ENCODE measurements around the gene DOCK2.

DOCK2 gene

DNA sequence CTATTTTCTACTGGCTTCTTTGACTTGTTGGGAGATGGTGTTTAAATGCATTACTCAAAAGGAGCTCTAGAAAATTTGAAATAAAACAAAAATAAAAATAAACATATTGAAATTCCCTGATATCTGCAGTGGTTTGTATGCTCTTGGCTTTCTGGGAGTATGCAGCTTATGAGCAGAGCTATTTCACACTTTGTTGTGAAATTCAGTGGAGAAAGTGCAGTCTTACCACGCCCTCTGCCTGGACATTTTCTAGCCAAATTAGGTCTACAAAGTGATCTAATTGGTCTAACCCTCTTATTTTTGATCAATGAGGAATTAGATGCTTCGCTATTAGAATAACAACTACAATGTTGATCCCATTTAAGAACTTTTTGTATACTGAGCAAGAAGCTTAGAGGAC lies 276.4 kb downstream of the DOCK2 start:
- no peak overlapping the region for H3K27ac ChIP-seq (ENCODE audit: low read depth in 2 of 2, low read length in 2 of 2)

DNA sequence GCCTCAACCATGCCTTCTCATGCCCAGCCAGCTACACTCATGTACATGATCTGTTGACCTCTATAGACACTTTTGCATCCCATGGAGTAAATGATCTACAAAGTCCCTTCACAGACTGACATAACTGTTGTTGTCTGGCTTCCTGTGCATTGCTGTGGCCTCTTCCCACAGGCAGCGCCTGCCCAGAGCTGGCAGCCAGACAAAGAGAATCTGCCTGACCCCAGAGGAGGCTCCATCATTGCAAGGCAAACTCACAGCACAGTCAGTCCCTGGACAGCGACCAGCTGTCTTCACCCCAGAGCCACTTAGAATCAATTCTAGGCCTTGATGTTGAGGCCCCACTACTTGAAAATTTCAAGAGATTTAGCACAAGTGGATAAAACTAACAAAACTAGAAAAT lies 277.7 kb downstream of the DOCK2 start:
- no peaks in the 10 kb centered on the region for H3K9me3 ChIP-seq (ENCODE audit: control insufficient read depth in 2 of 2, low read length in 2 of 2)
- H3K27ac ChIP-seq (ENCODE audit: low read depth in 2 of 2, low read length in 2 of 2): no peak overlapping the region
- no peak overlapping the region for H3K4me3 ChIP-seq (ENCODE audit: low read length in 2 of 2)

More for the DNA sequence above, 276.4 kb downstream of the DOCK2 start:
- no peak overlapping the region for H3K4me3 ChIP-seq (ENCODE audit: low read length in 2 of 2)
- H3K9me3 ChIP-seq (ENCODE audit: control insufficient read depth in 2 of 2, low read length in 2 of 2): no peaks in the 10 kb centered on the region
- H3K9ac ChIP-seq (ENCODE audit: low read depth in 1 of 2, low read length in 2 of 2): no peak overlapping the region
- no peaks in the 10 kb centered on the region for H3K27me3 ChIP-seq (ENCODE audit: control insufficient read depth in 2 of 2, insufficient read depth in 2 of 2, low read length in 2 of 2)
- H3K4me1 ChIP-seq (ENCODE audit: control insufficient read depth in 2 of 2, insufficient read depth in 2 of 2, low read length in 2 of 2): no peaks in the 10 kb centered on the region
- H3K36me3 ChIP-seq (ENCODE audit: control insufficient read depth in 2 of 2, insufficient read depth in 2 of 2, low read length in 2 of 2): no peaks in the 10 kb centered on the region

DNA sequence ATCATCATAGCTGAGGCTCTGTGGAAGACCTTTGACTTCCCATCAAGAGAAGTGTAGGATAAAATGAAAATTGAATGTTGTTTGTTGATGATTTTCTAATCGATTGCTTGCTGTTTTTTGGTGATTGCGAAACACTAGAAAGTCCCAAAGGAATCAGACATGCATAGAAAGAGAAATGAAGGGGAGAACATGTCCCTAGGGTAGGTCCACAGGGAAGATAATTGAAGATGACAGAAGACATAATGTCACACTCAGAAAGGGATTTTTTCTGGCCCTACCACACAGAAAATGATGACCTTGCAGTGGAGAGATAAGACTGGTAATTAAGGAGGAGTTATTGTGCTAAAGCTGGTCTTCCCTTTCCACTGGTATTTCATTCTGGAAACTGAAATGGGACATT lies 280.4 kb downstream of the DOCK2 start:
- H3K9ac ChIP-seq (ENCODE audit: low read depth in 1 of 2, low read length in 2 of 2): no peak overlapping the region
- no peaks in the 10 kb centered on the region for H3K36me3 ChIP-seq (ENCODE audit: control insufficient read depth in 2 of 2, insufficient read depth in 2 of 2, low read length in 2 of 2)
- H3K4me1 ChIP-seq (ENCODE audit: control insufficient read depth in 2 of 2, insufficient read depth in 2 of 2, low read length in 2 of 2): no peaks in the 10 kb centered on the region
- no peak overlapping the region for H3K4me3 ChIP-seq (ENCODE audit: low read length in 2 of 2)
- no peaks in the 10 kb centered on the region for H3K27me3 ChIP-seq (ENCODE audit: control insufficient read depth in 2 of 2, insufficient read depth in 2 of 2, low read length in 2 of 2)
- H3K9me3 ChIP-seq (ENCODE audit: control insufficient read depth in 2 of 2, low read length in 2 of 2): no peaks in the 10 kb centered on the region
- H3K27ac ChIP-seq (ENCODE audit: low read depth in 2 of 2, low read length in 2 of 2): no peak overlapping the region

More for the DNA sequence above, 277.7 kb downstream of the DOCK2 start:
- Histone ChIP-seq H3K4me1 (ENCODE audit: control insufficient read depth in 2 of 2, insufficient read depth in 2 of 2, low read length in 2 of 2) (no peaks in the 10 kb centered on the region), H3K9ac (ENCODE audit: low read depth in 1 of 2, low read length in 2 of 2) (no peak overlapping the region), H3K27me3 (ENCODE audit: control insufficient read depth in 2 of 2, insufficient read depth in 2 of 2, low read length in 2 of 2) (no peaks in the 10 kb centered on the region), H3K36me3 (ENCODE audit: control insufficient read depth in 2 of 2, insufficient read depth in 2 of 2, low read length in 2 of 2) (no peaks in the 10 kb centered on the region)

DNA sequence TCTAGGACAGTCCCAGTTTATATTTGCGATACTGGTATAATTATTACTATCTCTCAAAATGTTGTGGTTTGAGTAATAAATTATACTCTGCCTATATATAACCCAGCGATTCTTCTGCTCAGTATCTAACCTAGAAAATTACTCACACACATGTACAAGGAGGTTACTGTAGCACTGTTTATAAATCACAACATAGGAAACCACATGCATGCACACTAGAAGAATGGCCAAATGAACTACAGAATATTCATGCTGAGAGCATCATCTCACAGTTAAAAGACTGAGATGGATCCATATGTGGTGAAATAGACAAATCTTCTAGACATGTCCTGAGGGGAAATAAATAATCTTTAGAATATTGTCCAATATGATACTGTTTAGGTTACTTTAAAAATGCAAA lies 281.2 kb downstream of the DOCK2 start:
- no peaks in the 10 kb centered on the region for H3K4me1 ChIP-seq (ENCODE audit: control insufficient read depth in 2 of 2, insufficient read depth in 2 of 2, low read length in 2 of 2)
- H3K9ac ChIP-seq (ENCODE audit: low read depth in 1 of 2, low read length in 2 of 2): no peak overlapping the region
- H3K36me3 ChIP-seq (ENCODE audit: control insufficient read depth in 2 of 2, insufficient read depth in 2 of 2, low read length in 2 of 2): no peaks in the 10 kb centered on the region
- no peaks in the 10 kb centered on the region for H3K9me3 ChIP-seq (ENCODE audit: control insufficient read depth in 2 of 2, low read length in 2 of 2)
- no peak overlapping the region for H3K27ac ChIP-seq (ENCODE audit: low read depth in 2 of 2, low read length in 2 of 2)
- no peaks in the 10 kb centered on the region for H3K27me3 ChIP-seq (ENCODE audit: control insufficient read depth in 2 of 2, insufficient read depth in 2 of 2, low read length in 2 of 2)
- H3K4me3 ChIP-seq (ENCODE audit: low read length in 2 of 2): no peak overlapping the region

DNA sequence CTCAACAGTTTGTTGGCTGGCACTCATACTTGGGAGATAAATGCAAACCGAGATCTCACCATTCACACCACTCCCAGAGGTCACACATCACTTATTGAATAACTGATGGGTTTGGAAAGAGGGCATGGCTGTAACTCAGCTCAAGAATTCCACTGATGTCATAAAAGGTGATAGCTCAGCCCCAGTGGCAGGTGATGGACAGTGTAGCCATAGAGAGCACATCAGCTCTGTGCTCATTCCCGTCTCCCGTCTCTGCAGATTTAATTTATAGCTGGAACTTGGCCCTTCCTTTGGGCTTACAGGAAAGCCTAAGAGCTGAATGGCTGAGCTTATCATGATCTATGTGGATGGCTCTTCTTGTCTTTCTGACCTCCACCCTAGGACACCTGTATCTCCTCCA lies 283.4 kb downstream of the DOCK2 start:
- H3K27me3 ChIP-seq (ENCODE audit: control insufficient read depth in 2 of 2, insufficient read depth in 2 of 2, low read length in 2 of 2): no peaks in the 10 kb centered on the region
- H3K36me3 ChIP-seq (ENCODE audit: control insufficient read depth in 2 of 2, insufficient read depth in 2 of 2, low read length in 2 of 2): no peaks in the 10 kb centered on the region
- H3K4me3 ChIP-seq (ENCODE audit: low read length in 2 of 2): no peak overlapping the region
- H3K9ac ChIP-seq (ENCODE audit: low read depth in 1 of 2, low read length in 2 of 2): no peak overlapping the region
- no peaks in the 10 kb centered on the region for H3K9me3 ChIP-seq (ENCODE audit: control insufficient read depth in 2 of 2, low read length in 2 of 2)
- no peak overlapping the region for H3K27ac ChIP-seq (ENCODE audit: low read depth in 2 of 2, low read length in 2 of 2)
- H3K4me1 ChIP-seq (ENCODE audit: control insufficient read depth in 2 of 2, insufficient read depth in 2 of 2, low read length in 2 of 2): no peaks in the 10 kb centered on the region

DNA sequence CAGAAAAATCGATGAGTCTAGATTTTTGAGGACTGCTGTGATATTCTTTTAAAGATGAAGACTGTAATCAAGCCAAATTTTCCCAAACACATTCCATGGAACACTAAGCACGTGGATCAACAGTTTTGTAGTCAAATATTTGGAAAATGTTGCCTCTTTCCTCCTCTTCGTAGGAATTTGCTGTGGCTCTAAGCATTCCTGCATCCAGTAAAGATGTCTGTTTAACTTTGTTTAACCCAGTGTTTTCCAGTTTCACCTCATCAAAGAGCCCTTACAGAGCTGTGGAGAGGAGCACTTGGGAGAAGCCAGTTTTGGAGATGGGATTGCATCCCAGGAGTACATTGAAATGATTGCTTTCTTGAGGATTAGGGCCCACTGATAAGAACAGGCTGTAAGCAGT lies 284.3 kb downstream of the DOCK2 start:
- H3K4me1 ChIP-seq (ENCODE audit: control insufficient read depth in 2 of 2, insufficient read depth in 2 of 2, low read length in 2 of 2): no peaks in the 10 kb centered on the region
- H3K36me3 ChIP-seq (ENCODE audit: control insufficient read depth in 2 of 2, insufficient read depth in 2 of 2, low read length in 2 of 2): no peaks in the 10 kb centered on the region
- H3K9ac ChIP-seq (ENCODE audit: low read depth in 1 of 2, low read length in 2 of 2): no peak overlapping the region
- no peak overlapping the region for H3K4me3 ChIP-seq (ENCODE audit: low read length in 2 of 2)
- no peaks in the 10 kb centered on the region for H3K27me3 ChIP-seq (ENCODE audit: control insufficient read depth in 2 of 2, insufficient read depth in 2 of 2, low read length in 2 of 2)
- no peak overlapping the region for H3K27ac ChIP-seq (ENCODE audit: low read depth in 2 of 2, low read length in 2 of 2)
- H3K9me3 ChIP-seq (ENCODE audit: control insufficient read depth in 2 of 2, low read length in 2 of 2): no peaks in the 10 kb centered on the region

DNA sequence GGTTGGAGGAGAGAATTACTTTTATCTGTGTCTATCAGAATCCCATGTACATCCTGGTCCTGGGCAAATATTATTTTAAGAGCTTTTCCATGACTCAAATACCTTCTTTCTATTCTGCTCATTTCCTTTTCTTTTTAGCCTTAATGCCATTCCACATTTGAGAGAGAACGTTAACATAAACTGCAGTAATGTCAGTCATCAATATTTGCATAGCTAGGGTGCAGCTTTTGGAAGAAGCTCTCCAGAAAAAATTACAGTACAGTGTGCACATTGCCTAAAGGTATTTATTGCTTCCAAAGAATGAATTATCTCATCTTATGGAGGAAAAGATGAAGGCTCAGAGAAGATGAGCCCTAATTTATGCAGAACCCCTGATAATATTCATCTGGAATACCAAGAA lies 284.9 kb downstream of the DOCK2 start:
- H3K27ac ChIP-seq (ENCODE audit: low read depth in 2 of 2, low read length in 2 of 2): no peak overlapping the region
- H3K36me3 ChIP-seq (ENCODE audit: control insufficient read depth in 2 of 2, insufficient read depth in 2 of 2, low read length in 2 of 2): no peaks in the 10 kb centered on the region
- H3K4me3 ChIP-seq (ENCODE audit: low read length in 2 of 2): no peak overlapping the region
- no peak overlapping the region for H3K9ac ChIP-seq (ENCODE audit: low read depth in 1 of 2, low read length in 2 of 2)
- no peaks in the 10 kb centered on the region for H3K27me3 ChIP-seq (ENCODE audit: control insufficient read depth in 2 of 2, insufficient read depth in 2 of 2, low read length in 2 of 2)
- no peaks in the 10 kb centered on the region for H3K9me3 ChIP-seq (ENCODE audit: control insufficient read depth in 2 of 2, low read length in 2 of 2)
- H3K4me1 ChIP-seq (ENCODE audit: control insufficient read depth in 2 of 2, insufficient read depth in 2 of 2, low read length in 2 of 2): no peaks in the 10 kb centered on the region

DNA sequence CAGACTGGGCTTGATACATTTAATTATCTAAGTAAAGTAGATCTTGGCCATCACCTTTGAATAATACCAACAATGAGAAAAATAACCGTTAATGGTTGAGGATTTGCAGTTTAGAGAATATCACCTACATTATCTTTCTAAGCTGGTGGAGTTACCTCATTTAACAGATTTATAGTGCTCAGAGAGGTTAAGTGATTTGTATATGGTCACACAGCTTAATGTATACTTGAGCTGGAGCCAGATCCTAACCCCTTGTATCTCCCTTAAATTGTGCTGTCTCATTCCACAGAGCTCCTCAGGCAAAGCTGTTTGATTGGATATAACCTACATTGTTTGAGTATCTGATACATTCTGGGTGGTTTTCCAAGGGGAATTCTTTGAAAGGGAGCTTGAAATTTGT lies 285.4 kb downstream of the DOCK2 start:
- no peaks in the 10 kb centered on the region for H3K4me1 ChIP-seq (ENCODE audit: control insufficient read depth in 2 of 2, insufficient read depth in 2 of 2, low read length in 2 of 2)
- H3K4me3 ChIP-seq (ENCODE audit: low read length in 2 of 2): no peak overlapping the region
- H3K27me3 ChIP-seq (ENCODE audit: control insufficient read depth in 2 of 2, insufficient read depth in 2 of 2, low read length in 2 of 2): no peaks in the 10 kb centered on the region
- H3K9ac ChIP-seq (ENCODE audit: low read depth in 1 of 2, low read length in 2 of 2): no peak overlapping the region
- H3K36me3 ChIP-seq (ENCODE audit: control insufficient read depth in 2 of 2, insufficient read depth in 2 of 2, low read length in 2 of 2): no peaks in the 10 kb centered on the region
- H3K27ac ChIP-seq (ENCODE audit: low read depth in 2 of 2, low read length in 2 of 2): no peak overlapping the region
- no peaks in the 10 kb centered on the region for H3K9me3 ChIP-seq (ENCODE audit: control insufficient read depth in 2 of 2, low read length in 2 of 2)

DNA sequence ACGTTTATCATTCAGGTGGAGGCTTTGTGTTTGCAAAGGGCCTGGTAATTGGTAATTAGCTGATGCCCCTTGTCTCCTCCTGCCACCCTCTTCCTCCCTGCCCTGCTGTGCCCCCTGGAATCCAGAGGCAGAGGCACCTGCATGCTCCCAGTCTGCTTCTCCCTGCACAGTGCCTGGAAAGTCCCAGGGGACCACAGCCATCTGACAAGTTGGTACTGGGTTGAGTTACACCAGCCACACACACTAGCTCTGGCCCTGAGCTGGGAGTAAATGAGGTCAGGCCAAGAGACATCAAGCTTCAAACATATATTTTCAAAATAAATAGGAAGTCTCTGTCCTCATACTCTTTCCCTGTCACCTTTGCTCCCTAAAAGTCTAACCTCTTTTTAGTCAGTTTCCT lies 286.9 kb downstream of the DOCK2 start:
- Histone ChIP-seq H3K27ac (ENCODE audit: low read depth in 2 of 2, low read length in 2 of 2) (no peak overlapping the region), H3K36me3 (ENCODE audit: control insufficient read depth in 2 of 2, insufficient read depth in 2 of 2, low read length in 2 of 2) (no peaks in the 10 kb centered on the region), H3K27me3 (ENCODE audit: control insufficient read depth in 2 of 2, insufficient read depth in 2 of 2, low read length in 2 of 2) (no peaks in the 10 kb centered on the region), H3K4me3 (ENCODE audit: low read length in 2 of 2) (no peak overlapping the region), H3K9ac (ENCODE audit: low read depth in 1 of 2, low read length in 2 of 2) (no peak overlapping the region), H3K9me3 (ENCODE audit: control insufficient read depth in 2 of 2, low read length in 2 of 2) (no peaks in the 10 kb centered on the region), H3K4me1 (ENCODE audit: control insufficient read depth in 2 of 2, insufficient read depth in 2 of 2, low read length in 2 of 2) (no peaks in the 10 kb centered on the region)

DNA sequence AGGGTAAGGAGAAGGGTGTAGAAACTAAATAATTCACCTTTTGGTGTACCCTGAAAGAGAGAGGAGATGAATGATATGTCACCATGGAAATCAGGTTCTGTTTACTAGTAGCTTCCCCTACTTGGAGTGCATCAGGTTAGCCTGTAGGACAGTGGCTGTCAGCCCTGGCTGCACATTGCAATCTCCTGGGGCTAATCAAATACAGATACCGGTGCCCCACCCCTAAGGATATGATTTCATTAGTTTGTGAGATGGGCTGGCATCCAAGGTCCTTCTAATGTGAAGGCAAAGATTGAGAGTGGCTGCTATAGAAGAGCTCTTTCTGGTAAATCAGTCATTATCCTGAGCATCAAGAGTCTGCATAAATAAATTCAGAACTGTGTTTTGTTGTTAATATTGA lies 296.1 kb downstream of the DOCK2 start:
- no peak overlapping the region for H3K27ac ChIP-seq (ENCODE audit: low read depth in 2 of 2, low read length in 2 of 2)
- no peaks in the 10 kb centered on the region for H3K27me3 ChIP-seq (ENCODE audit: control insufficient read depth in 2 of 2, insufficient read depth in 2 of 2, low read length in 2 of 2)
- no peak overlapping the region for H3K9ac ChIP-seq (ENCODE audit: low read depth in 1 of 2, low read length in 2 of 2)
- no peak overlapping the region for H3K4me3 ChIP-seq (ENCODE audit: low read length in 2 of 2)
- no peaks in the 10 kb centered on the region for H3K9me3 ChIP-seq (ENCODE audit: control insufficient read depth in 2 of 2, low read length in 2 of 2)
- H3K36me3 ChIP-seq (ENCODE audit: control insufficient read depth in 2 of 2, insufficient read depth in 2 of 2, low read length in 2 of 2): no peaks in the 10 kb centered on the region
- H3K4me1 ChIP-seq (ENCODE audit: control insufficient read depth in 2 of 2, insufficient read depth in 2 of 2, low read length in 2 of 2): no peaks in the 10 kb centered on the region

DNA sequence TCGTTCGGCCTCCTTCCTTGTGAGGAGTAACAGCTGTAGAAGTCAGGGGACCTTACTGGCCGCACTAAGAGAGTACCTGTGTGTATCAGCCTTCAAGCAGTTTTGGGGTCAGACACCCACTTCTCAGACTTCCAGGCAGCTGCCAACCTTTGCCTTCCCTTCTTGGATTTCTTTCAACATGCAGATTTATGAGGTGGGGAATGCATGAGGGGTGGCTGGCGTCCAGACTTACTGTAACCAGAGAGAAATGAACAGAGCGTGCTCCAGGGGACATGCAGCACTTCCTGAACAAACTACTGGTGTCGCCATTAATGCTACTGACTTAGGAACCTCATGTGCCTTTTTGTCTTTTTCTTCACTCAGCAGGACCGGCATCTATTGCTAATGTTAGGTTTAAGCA lies 296.5 kb downstream of the DOCK2 start:
- no peaks in the 10 kb centered on the region for H3K27me3 ChIP-seq (ENCODE audit: control insufficient read depth in 2 of 2, insufficient read depth in 2 of 2, low read length in 2 of 2)
- no peaks in the 10 kb centered on the region for H3K4me1 ChIP-seq (ENCODE audit: control insufficient read depth in 2 of 2, insufficient read depth in 2 of 2, low read length in 2 of 2)
- H3K9ac ChIP-seq (ENCODE audit: low read depth in 1 of 2, low read length in 2 of 2): no peak overlapping the region
- no peak overlapping the region for H3K4me3 ChIP-seq (ENCODE audit: low read length in 2 of 2)
- no peaks in the 10 kb centered on the region for H3K36me3 ChIP-seq (ENCODE audit: control insufficient read depth in 2 of 2, insufficient read depth in 2 of 2, low read length in 2 of 2)
- no peaks in the 10 kb centered on the region for H3K9me3 ChIP-seq (ENCODE audit: control insufficient read depth in 2 of 2, low read length in 2 of 2)
- H3K27ac ChIP-seq (ENCODE audit: low read depth in 2 of 2, low read length in 2 of 2): no peak overlapping the region
